ENCODE measurements around the gene TCF4.

The TCF4 gene

GRCh38 chr18:55219823-55220222 is 368.2 kb downstream of the TCF4 start:
- no peak overlapping the region for H3K4me3 ChIP-seq (ENCODE audit: low read length)
- DNase-seq (ENCODE audit: low read depth, low spot score), result no peak

GRCh38 chr18:55219059-55219458 is 368.9 kb downstream of the TCF4 start:
- DNase-seq (ENCODE audit: low read depth, low spot score), result no peak

DNA sequence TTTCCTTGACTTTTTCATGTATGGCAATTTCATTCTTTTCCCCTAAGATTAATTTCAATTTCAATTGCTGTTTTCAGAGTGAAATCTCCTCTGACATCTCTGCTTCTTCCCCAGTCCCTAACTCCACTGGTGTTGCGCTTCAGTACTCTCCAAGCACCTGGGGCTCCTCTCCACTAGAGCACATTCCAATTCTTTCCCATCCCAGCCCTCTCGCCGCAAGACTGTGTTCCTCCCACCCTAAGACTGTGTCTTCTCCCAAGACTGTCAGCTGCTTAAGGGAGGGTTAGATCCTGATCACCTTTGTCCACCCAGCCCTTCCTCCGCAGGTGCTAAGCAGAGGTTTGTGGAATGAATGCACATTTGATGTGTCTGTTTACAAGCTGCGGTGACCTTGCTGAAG is 373.0 kb downstream of the TCF4 start:
- no peak for DNase-seq (ENCODE audit: low read depth, low spot score)

More at GRCh38 chr18:55219059-55219458, 368.9 kb downstream of the TCF4 start:
- no peak overlapping the region for H3K4me3 ChIP-seq (ENCODE audit: low read length)

GRCh38 chr18:55214534-55214933 is 373.5 kb downstream of the TCF4 start:
- no peak overlapping the region for H3K4me3 ChIP-seq (ENCODE audit: low read length)
- no peak for DNase-seq (ENCODE audit: low read depth, low spot score)

More for the DNA sequence above, 373.0 kb downstream of the TCF4 start:
- no peak overlapping the region for H3K4me3 ChIP-seq (ENCODE audit: low read length)

- DNase-seq (ENCODE audit: low read depth, low spot score), result no peak
These were observed 374.4 kb downstream of the TCF4 start for GRCh38 chr18:55213586-55213985.

GRCh38 chr18:55206927-55207326 is 381.1 kb downstream of the TCF4 start:
- no peak for DNase-seq (ENCODE audit: low read depth, low spot score)
- H3K4me3 ChIP-seq (ENCODE audit: low read length), result no peak overlapping the region

More at GRCh38 chr18:55213586-55213985, 374.4 kb downstream of the TCF4 start:
- no peak overlapping the region for H3K4me3 ChIP-seq (ENCODE audit: low read length)

GRCh38 chr18:55202232-55202917 is 385.6 kb downstream of the TCF4 start:
- no peak overlapping the region for H3K4me3 ChIP-seq (ENCODE audit: low read length)
- no peak for DNase-seq (ENCODE audit: low read depth, low spot score)

GRCh38 chr18:55199291-55199963 is 388.6 kb downstream of the TCF4 start:
- no peak overlapping the region for H3K4me3 ChIP-seq (ENCODE audit: low read length)
- DNase-seq (ENCODE audit: low read depth, low spot score), result no peak

- no peak for DNase-seq (ENCODE audit: low read depth, low spot score)
- no peak overlapping the region for H3K4me3 ChIP-seq (ENCODE audit: low read length)
These were observed 392.1 kb downstream of the TCF4 start for GRCh38 chr18:55195863-55196262.

DNA sequence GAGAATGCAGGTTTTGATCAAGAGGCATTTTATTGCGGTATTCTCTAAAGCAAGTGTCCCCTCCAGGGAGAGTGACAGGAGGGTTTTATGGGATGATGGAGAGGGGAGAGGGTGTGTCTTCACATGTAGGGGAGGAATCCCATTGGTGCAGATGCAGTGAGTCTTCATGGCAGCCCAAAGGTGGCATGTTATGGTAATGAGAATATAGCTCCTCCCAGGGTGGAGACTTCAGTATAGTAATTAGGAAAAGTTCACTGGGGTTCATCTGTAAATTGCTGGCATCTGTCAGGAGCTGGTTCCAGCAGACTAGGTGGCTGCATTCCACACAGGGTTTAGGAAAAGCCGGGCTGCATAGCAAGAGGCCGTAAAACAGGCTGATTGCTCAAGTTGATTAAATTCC is 398.0 kb downstream of the TCF4 start:
- no peak overlapping the region for H3K4me3 ChIP-seq (ENCODE audit: low read length)
- DNase-seq (ENCODE audit: low read depth, low spot score), result no peak

- DNase-seq (ENCODE audit: low read depth, low spot score), result no peak
- no peak overlapping the region for H3K4me3 ChIP-seq (ENCODE audit: low read length)
These were observed 401.4 kb downstream of the TCF4 start for GRCh38 chr18:55186588-55186987.

DNA sequence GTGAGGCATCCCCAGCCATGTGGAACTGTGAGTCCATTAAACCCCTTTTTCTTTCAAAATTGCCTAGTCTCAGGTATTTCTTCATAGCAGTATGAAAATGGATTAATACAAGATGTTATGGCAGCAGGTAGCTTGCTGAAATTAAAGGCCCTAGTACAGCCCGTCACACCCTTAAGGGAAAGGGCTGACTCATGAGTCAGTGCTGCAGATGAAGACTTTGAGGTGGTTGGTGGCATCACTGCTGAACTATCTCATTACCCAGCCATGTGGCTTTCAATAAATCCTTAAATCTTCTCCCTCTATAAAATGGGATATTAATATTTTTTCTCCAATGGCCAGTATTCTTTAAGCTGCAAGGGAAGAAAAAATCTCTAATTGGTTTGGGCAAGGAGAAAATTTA is 402.6 kb downstream of the TCF4 start:
- DNase-seq (ENCODE audit: low read depth, low spot score), result no peak
- H3K4me3 ChIP-seq (ENCODE audit: low read length), result no peak overlapping the region

GRCh38 chr18:55179835-55180234 is 408.2 kb downstream of the TCF4 start:
- H3K4me3 ChIP-seq (ENCODE audit: low read length), result no peak overlapping the region
- DNase-seq (ENCODE audit: low read depth, low spot score), result no peak

DNA sequence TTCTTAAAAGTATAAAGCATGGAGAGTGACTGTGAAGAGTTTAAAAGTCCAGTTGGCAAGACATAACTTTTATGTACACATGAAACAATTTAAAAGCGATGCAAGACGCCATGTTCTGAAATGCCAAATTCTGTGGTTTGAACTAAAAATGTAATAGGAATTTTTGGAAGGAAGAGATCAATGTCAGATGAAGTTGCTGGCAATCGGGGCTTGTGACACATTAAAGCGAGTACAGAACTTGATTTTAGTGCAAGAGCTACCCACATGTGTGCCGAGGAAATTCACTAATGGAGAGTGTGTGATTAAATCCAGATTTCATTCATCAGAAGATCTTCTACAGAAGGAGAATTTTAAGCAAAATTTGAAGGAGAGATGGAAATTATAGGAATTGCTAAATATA is 408.6 kb downstream of the TCF4 start:
- no peak for DNase-seq (ENCODE audit: low read depth, low spot score)

GRCh38 chr18:55173291-55173690 is 414.7 kb downstream of the TCF4 start:
- no peak overlapping the region for H3K4me3 ChIP-seq (ENCODE audit: low read length)

More for the DNA sequence above, 408.6 kb downstream of the TCF4 start:
- no peak overlapping the region for H3K4me3 ChIP-seq (ENCODE audit: low read length)

More at GRCh38 chr18:55173291-55173690, 414.7 kb downstream of the TCF4 start:
- DNase-seq (ENCODE audit: low read depth, low spot score), result no peak
